Pancreas (tissue), 10 donors: ENCODE measurements around the gene PEX7. TPM values are rescaled to one million over a fixed set of nuclear protein-coding genes. Genes with fewer than 3 reads are reported as not detected.
A peak's percentile ranks its signal among the peaks of the same experiment; 100 is the strongest.

Experiments
- ATAC-seq, 4 donors: fragments of 200-7000 bp; cut with Tn5 transposase; one replicate each; pipeline versions ENCODE4 v1.8.0 to v1.9.1; 2020; ENCODE audit warnings: mild to moderate bottlenecking in 4 of 4, moderate library complexity in 4 of 4
- DNase-seq, 6 donors: peaks; one replicate each; pipeline ENCODE4 v3.0.0-alpha.2; 2020
- FAIRE-seq: peaks from 2 replicates; lab custom pipeline; 2012; peaks lifted over from hg19 to GRCh38; lab: Jason Lieb, UNC
- H3K27ac ChIP-seq, 4 donors: fragments of 200-600 bp; sonication (generic); 1 replicate in 3 of 4; 2 replicates in 1 of 4; pipeline versions ENCODE4 v1.5.0 to v1.8.0; 2020
- H3K27me3 ChIP-seq, 4 donors: fragments of 200-600 bp; one replicate each; pipeline ENCODE4 v1.8.0; 2021
- H3K36me3 ChIP-seq, 3 donors: fragments of 200-600 bp; sonication (generic) in 1 of 3; one replicate each; pipeline versions ENCODE4 v1.5.0 to v1.8.0; 2020 to 2021
- H3K4me1 ChIP-seq, 3 donors: fragments of 200-600 bp; one replicate each; pipeline ENCODE4 v1.8.0; 2021
- H3K4me3 ChIP-seq, 4 donors: fragments of 200-600 bp; sonication (generic) in 2 of 4; one replicate each; pipeline versions ENCODE4 v1.5.0 to v1.8.0; 2020 to 2021
- H3K9me3 ChIP-seq, 4 donors: fragments of 200-600 bp; one replicate each; pipeline ENCODE4 v1.8.0; 2021
- WGBS, 2 donors: extraction: QIAGEN DNeasy Blood & Tissue Kit; methylation state at CpG; one replicate each; pipeline ENCODE4 v1.1.7; 2013; 5-methylcytosine and 5-hydroxymethylcytosine counted together
- intact Hi-C, 3 donors: fragments of 100-400 bp; cut with DNase I; formaldehyde crosslinking; loops; one replicate each; pipeline versions ENCODE4 v1.11.1 to v1.14.2; 2022
- polyA plus RNA-seq, 2 donors: library from polyadenylated mRNA; stranded (reverse); fragments of 200-250 nt; gene quantifications; one replicate each; pipeline ENCODE4 v1.2.3, GENCODE V29; 2013
- total RNA-seq, 6 donors: library from RNA; stranded (reverse); fragmentation: NEBNext Ultra II Directional in 4 of 6; extraction: Animal tissue kit (Norgen Biotek cat#: 25700) in 4 of 6; gene quantifications; one replicate each; pipeline versions ENCODE4 v1.2.1 to v1.2.4, GENCODE V29; 2021 to 2023
- TF ChIP-seq, protein P1 (sequence below), 4 donors: fragments of 200-600 bp; sonication (generic) in 3 of 4; IDR thresholded peaks; one replicate each; pipeline versions ENCODE4 v1.5.0 to v1.8.0; 2021; ENCODE audit warnings: antibody characterized with exemption in 4 of 4
- donor health status: healthy with polysubstance abuse.
- donor health status: DM: no; HTN: no; CAD: no; lungs with moderate emphysema.
- donor health status: DM: no; HTN: no; CAD: no.
- donor health status: control.
- donor health status: control.
- donor health status: Bipolar disorder and iron deficiency.
- donor health status: DM: yes; HTN: yes; CAD: no.
- donor health status: DM: no; HTN: no; CAD: no.
- donor health status: DM: no; HTN: no; CAD: no.
- donor health status: DM: yes; HTN: yes; CAD: no.

Gene PEX7
- total and polyA plus RNA-seq, 8 donors: 3.9 to 9.3 (median 6.8) TPM

DNA sequence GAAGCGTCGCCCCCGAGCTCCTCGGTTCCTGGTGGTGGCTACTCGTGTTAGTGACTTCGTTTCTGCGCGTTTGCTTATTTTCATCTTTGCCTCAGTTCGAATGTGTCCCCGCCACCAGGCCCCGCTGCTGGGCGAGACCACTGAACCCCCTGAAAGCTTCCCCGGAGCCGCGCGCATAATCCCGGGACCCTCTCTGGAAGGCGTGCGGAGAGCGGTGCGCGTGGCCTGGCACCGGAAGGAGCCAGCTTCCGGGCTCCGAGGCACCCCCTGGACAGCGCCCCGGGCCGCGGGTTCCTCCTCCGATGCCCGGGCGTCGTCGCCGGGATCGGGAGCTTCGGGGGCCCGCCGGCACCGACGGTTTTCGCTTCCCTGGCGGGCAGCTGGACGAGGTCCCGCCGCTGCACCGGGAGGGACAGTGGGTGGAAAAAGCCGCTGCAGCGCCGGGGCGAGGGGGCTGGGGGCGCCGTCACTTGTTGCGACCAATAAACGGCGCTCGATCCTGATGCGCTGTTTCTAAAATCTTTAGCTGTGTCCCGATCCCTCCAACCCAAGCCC, 99.1 kb downstream of the PEX7 start:
- Histone ChIP-seq H3K9me3 (no peaks in the 10 kb centered on the region), H3K4me3 (peak overlapping the region; percentile 16 to 69 (median 43)), H3K4me1 (peaks cover 0 to 9% (median 7%) of the 10 kb centered on the region in 3 donors), H3K27ac (no peak overlapping the region), H3K36me3 (no peaks in the 10 kb centered on the region), H3K27me3 (peaks cover 0 to 4% (median 1%) of the 10 kb centered on the region in 4 donors)
- ATAC-seq: peak; percentile 71 to 81 (median 78)
- 0 to 1% methylated on average over 35 to 59 of the region's 59 CpGs for WGBS, 2 donors
- TF ChIP-seq, protein P1, sequence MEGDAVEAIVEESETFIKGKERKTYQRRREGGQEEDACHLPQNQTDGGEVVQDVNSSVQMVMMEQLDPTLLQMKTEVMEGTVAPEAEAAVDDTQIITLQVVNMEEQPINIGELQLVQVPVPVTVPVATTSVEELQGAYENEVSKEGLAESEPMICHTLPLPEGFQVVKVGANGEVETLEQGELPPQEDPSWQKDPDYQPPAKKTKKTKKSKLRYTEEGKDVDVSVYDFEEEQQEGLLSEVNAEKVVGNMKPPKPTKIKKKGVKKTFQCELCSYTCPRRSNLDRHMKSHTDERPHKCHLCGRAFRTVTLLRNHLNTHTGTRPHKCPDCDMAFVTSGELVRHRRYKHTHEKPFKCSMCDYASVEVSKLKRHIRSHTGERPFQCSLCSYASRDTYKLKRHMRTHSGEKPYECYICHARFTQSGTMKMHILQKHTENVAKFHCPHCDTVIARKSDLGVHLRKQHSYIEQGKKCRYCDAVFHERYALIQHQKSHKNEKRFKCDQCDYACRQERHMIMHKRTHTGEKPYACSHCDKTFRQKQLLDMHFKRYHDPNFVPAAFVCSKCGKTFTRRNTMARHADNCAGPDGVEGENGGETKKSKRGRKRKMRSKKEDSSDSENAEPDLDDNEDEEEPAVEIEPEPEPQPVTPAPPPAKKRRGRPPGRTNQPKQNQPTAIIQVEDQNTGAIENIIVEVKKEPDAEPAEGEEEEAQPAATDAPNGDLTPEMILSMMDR (IDR thresholded peaks at IDR 0.05): no peak
- FAIRE-seq: no peak
- intact Hi-C loops: no loop called here
- peak in 5 of 6 donors; percentile 10 to 77 (median 38) for DNase-seq

DNA sequence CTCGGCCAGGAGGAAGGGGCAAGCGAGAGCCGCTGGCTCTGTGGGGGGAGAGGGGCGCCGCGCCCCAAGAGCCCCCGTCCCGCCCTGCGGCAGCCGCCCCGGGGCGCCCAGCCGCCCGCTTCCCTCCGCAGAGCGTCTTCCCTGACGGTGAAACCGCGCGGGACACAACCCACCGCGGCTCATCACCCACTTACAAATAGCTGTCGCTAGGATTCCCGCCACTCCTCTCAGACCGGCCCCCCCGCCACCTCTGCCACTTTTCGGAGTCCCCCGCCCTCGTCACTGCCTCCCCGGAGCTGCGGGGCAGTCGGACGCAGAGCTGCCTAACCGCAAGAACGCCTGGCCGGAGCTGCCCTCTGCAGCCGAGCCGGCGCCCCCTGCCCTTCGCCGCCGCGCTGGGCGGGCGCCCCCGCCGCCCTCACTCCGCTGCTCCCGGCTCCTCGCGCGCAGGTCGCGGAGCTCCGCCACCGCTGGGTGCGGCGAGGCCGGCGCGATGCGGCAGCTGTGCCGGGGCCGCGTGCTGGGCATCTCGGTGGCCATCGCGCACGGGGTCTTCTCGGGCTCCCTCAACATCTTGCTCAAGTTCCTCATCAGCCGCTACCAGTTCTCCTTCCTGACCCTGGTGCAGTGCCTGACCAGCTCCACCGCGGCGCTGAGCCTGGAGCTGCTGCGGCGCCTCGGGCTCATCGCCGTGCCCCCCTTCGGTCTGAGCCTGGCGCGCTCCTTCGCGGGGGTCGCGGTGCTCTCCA, 99.7 kb downstream of the PEX7 start, which contains the start of gene SLC35D3:
Gene SLC35D3 (plus strand): TSS at position 366 of the 749 bp plus-strand sequence. CDS start 128 bp downstream, at position 494.
- H3K9me3 ChIP-seq: no peaks in the 10 kb centered on the region
- no peaks in the 10 kb centered on the region for H3K36me3 ChIP-seq
- TF ChIP-seq, protein P1 (IDR thresholded peaks at IDR 0.05): no peak
- H3K27ac ChIP-seq: no peak within 1 kb of the TSS
- peak; percentile 8 to 75 (median 26) for DNase-seq
- 1% methylated on average over 68 to 86 of the region's 86 CpGs for WGBS, 2 donors
- H3K4me3 ChIP-seq: peak within 1 kb of the TSS; percentile 16 to 69 (median 43)
- peak; percentile 50 to 63 (median 60) for ATAC-seq
- intact Hi-C loops: no loop called here
- H3K27me3 ChIP-seq: peaks cover 0 to 4% (median 1%) of the 10 kb centered on the region in 4 donors
- no peak for FAIRE-seq
- peaks cover 0 to 9% (median 7%) of the 10 kb centered on the region in 3 donors for H3K4me1 ChIP-seq

DNA sequence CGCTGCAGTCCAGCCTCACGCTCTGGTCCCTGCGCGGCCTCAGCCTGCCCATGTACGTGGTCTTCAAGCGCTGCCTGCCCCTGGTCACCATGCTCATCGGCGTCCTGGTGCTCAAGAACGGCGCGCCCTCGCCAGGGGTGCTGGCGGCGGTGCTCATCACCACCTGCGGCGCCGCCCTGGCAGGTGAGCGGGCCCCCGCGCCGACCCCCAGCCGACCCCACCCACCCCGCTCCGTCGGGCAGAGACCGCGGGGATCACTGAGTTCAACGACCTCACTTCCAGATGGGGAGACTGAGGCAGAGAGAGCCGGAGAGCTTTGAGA, 100.3 kb downstream of the PEX7 start:
- 5 to 7% methylated on average over 27 to 29 of the region's 29 CpGs for WGBS, 2 donors

DNA sequence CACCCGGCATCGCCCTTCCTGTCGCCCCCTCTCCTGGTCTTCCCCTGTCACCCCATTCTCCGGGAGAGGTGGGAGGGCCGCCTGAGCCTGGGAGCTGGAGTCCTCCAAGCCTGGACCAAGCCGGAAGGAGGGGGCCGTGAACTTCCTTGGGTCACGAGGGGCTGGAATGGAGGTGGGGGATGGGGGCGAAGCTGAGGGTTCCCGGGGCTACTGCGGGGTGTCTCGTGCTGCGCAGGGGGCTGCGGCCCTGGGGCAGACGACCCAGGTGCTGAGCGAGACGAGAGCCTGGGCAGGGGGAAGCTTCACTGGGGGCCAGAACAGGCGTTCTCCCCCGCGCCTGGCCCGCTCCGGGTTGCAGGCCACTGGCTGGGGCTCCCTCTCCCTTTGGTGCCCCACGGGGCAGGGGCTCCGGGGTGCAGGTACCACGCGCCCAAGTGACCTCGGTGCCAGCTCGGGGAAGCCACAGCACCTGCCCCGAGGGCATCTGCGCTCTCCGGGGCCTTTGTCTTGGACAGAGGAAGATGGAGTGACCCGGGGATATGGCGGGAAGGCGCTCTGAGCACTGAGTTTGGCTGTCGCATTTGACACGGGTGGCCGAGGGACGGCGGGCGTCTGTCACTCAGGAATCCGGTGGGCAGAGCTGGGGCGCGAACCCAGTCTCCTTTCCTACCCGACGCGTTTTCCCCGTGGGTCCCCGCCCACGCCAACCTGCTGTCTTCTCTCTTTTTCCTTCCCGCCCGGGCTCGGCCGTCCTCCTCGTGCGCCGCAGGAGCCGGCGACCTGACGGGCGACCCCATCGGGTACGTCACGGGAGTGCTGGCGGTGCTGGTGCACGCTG, 100.9 kb downstream of the PEX7 start:
- intact Hi-C loops: no loop called here
- TF ChIP-seq, protein P1 (IDR thresholded peaks at IDR 0.05): no peak
- H3K4me1 ChIP-seq: peaks cover 0 to 9% (median 7%) of the 10 kb centered on the region in 3 donors
- no peak for FAIRE-seq
- DNase-seq: peak in 3 of 6 donors; percentile 6 to 74 (median 32)
- no peak overlapping the region for H3K27ac ChIP-seq
- H3K36me3 ChIP-seq: no peaks in the 10 kb centered on the region
- no peak for ATAC-seq
- H3K27me3 ChIP-seq: peaks cover 0 to 4% (median 1%) of the 10 kb centered on the region in 4 donors
- H3K9me3 ChIP-seq: no peaks in the 10 kb centered on the region
- 48 to 53% methylated on average over 60 to 65 of the region's 65 CpGs for WGBS, 2 donors
- H3K4me3 ChIP-seq: peak overlapping the region in 1 of 4 donors; percentile 69

More for the DNA sequence above, 100.3 kb downstream of the PEX7 start:
- intact Hi-C loops: no loop called here
- peak overlapping the region in 3 of 4 donors; percentile 34 to 69 (median 52) for H3K4me3 ChIP-seq
- no peaks in the 10 kb centered on the region for H3K36me3 ChIP-seq
- peaks cover 0 to 4% (median 1%) of the 10 kb centered on the region in 4 donors for H3K27me3 ChIP-seq
- no peak overlapping the region for H3K27ac ChIP-seq
- H3K4me1 ChIP-seq: peaks cover 0 to 9% (median 7%) of the 10 kb centered on the region in 3 donors
- TF ChIP-seq, protein P1 (IDR thresholded peaks at IDR 0.05): no peak
- DNase-seq (peak in 1 of 6 donors; percentile 7), ATAC-seq (peak; percentile 19 to 37 (median 22)), FAIRE-seq (no peak)
- H3K9me3 ChIP-seq: no peaks in the 10 kb centered on the region
